ENCODE data around the gene CCNYL1. TPM values are rescaled to one million over a fixed set of nuclear protein-coding genes. Genes with fewer than 3 reads are reported as not detected.

CCNYL1 gene
- total and polyA plus RNA-seq, 2 donors, result 7.9 to 18.8 TPM

DNA sequence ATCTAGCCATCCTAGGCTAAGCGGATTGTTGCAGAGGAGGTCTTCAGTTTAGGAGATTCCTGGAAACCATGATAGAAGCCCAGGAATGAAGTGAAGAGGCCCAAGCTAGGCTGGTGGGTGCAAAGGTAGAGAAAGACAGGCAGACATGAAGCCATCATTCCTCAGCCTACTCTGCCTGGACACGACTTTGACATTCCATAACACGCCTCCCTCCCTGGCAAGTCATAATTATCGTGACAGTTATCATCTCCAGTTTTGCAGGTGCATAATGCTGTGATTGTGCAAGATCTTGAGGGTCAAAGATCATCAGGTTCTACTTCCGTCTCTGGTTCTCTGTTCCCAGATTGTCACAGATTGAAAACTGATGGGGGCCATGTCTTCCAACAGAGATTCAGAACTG lies 73.5 kb downstream of the CCNYL1 start:
- Histone ChIP-seq H3K4me1 (ENCODE audit: insufficient read depth) (no peaks in the 10 kb centered on the region), H3K36me3 (ENCODE audit: insufficient read depth) (no peaks in the 10 kb centered on the region), H3K4me3 (ENCODE audit: low read depth, low read length) (no peak overlapping the region), H3K27ac (ENCODE audit: low read depth) (no peak overlapping the region)
- DNase-seq (ENCODE audit: extremely low spot score), result no peak
- 83% methylated on average over 5 of the region's 5 CpGs for WGBS

DNA sequence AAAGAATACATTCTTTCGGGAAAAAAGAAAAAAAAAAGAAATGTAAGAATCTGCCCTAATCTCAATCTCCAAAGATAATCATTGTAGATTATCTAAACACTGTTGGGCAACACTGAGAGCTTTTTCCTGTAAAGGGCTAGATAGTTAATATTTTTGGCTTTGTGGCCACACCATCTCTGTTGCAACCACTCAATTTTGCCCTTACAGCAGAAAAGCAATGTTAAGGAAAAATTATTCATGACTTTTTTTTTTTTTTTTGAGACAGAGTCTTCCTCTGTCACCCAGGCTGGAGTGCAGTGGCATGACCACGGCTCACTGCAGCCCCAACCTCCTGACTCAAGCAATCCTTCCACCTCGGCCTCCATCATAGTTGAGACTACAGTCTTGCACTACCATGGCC lies 75.6 kb downstream of the CCNYL1 start:
- Histone ChIP-seq H3K4me3 (ENCODE audit: low read depth, low read length) (no peak overlapping the region), H3K27ac (ENCODE audit: low read depth) (no peak overlapping the region), H3K36me3 (ENCODE audit: insufficient read depth) (no peaks in the 10 kb centered on the region), H3K4me1 (ENCODE audit: insufficient read depth) (no peaks in the 10 kb centered on the region)
- WGBS, result 84% methylated on average over 3 of the region's 3 CpGs
- DNase-seq (ENCODE audit: extremely low spot score), result no peak

DNA sequence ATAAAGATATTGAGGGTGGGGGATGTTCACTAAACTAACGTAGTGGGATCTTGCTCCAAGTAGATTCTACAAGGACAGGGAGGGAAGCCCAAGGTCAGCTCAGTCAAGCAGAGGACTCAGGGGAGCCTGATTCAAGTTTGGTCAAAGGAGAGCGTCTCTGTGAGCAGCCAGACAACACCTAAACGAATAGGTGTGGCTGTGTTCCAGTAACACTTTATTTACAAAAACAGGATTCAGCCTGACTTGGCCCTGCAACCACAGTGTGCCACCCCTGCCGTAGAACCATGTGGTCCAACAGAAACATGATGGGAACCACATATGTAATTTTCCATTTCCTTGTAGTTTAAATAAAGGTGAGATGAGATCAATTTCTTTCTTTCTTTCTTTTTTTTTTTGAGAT lies 76.4 kb downstream of the CCNYL1 start:
- Histone ChIP-seq H3K4me3 (ENCODE audit: low read depth, low read length) (no peak overlapping the region), H3K27ac (ENCODE audit: low read depth) (no peak overlapping the region), H3K4me1 (ENCODE audit: insufficient read depth) (no peaks in the 10 kb centered on the region), H3K36me3 (ENCODE audit: insufficient read depth) (no peaks in the 10 kb centered on the region)
- 67% methylated on average over 4 of the region's 4 CpGs for WGBS
- DNase-seq (ENCODE audit: extremely low spot score), result no peak

DNA sequence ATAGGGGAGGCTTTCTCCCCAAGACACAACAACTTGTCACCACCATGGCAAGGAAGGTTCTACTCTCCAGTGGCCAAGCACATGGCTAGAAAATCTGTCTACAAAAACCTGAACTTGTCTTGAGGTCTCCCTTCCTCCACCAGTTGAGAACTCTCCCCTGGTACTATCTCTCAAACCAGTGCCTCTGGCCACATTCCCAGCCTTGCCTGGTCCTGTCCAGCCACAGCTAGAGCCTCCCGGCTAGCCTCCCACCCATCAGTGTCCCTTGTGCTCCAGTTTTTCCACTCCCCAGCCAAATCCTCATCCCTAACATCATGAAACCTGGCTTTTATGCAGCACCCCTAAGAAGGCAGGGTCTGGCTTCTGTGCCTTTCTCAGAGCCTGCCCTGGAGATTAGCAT lies 79.5 kb downstream of the CCNYL1 start:
- Histone ChIP-seq H3K36me3 (ENCODE audit: insufficient read depth) (no peaks in the 10 kb centered on the region), H3K27ac (ENCODE audit: low read depth) (no peak overlapping the region), H3K4me1 (ENCODE audit: insufficient read depth) (no peaks in the 10 kb centered on the region), H3K4me3 (ENCODE audit: low read depth, low read length) (no peak overlapping the region)
- DNase-seq (ENCODE audit: extremely low spot score), result no peak
- 76% methylated on average over 1 of the region's 1 CpG for WGBS

DNA sequence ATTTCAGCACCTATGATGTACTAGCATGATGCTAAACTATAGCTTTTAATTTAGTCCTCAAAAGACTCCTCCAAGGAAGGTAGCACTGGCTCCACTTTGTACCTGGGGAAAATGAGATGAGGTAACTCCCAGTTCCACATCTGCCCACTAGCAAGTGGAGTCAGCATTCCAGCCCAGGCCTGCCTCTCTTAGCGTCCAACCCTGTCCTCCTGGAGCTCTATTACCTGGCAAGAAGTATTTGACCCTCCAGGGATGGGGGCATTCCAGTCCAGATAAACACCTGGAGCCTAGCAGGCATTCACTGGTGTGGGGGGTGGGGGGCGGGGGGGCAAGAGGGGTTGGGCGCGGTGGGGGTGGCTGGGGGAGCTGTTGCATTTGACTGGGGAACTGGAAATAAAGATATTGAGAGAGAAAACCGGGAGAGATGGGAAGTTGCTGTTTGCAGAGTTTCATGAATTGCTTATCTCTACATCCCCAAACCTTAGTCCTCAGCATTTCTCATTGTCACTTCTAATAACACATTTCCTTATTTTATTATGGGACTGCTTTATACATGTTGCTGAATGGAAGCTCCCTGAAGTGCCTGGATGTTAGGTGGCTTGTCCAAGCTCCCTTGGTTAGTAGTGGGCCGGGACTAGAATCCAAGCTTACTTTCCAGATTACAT lies 80.3 kb downstream of the CCNYL1 start:
- H3K4me1 ChIP-seq (ENCODE audit: insufficient read depth), result no peaks in the 10 kb centered on the region
- no peak overlapping the region for H3K4me3 ChIP-seq (ENCODE audit: low read depth, low read length)
- WGBS, result 53% methylated on average over 6 of the region's 6 CpGs
- no peak overlapping the region for H3K27ac ChIP-seq (ENCODE audit: low read depth)
- DNase-seq (ENCODE audit: extremely low spot score), result no peak
- no peaks in the 10 kb centered on the region for H3K36me3 ChIP-seq (ENCODE audit: insufficient read depth)

DNA sequence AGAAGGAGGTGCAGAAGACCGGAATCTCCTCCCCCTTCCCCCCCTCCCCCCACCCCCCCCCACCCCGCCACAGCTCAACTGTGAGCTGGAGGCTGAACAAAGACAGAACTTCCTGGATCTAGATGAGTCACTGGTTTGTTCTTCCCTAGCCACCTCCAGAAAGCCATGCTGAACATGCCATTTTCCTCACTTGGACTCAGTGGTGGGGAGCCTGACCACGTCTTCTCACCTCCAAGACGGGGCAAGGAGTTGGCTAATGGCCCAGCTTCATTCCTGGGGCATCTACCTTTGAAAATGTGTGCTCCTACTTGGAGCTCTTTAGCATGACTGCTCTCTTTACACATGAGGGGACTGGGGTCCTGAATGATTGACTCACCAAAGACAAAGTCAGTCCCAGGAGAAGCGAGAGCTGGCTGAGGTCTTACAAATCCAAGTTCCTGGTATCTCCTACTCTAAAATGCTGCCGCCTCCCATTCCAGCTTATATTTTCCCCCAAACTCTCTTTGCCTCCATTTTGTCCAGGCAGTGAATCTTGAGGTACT lies 80.9 kb downstream of the CCNYL1 start:
- no peak overlapping the region for H3K4me3 ChIP-seq (ENCODE audit: low read depth, low read length)
- DNase-seq (ENCODE audit: extremely low spot score), result no peak
- H3K27ac ChIP-seq (ENCODE audit: low read depth), result no peak overlapping the region
- no peaks in the 10 kb centered on the region for H3K4me1 ChIP-seq (ENCODE audit: insufficient read depth)
- WGBS, result 54% methylated on average over 6 of the region's 6 CpGs
- no peaks in the 10 kb centered on the region for H3K36me3 ChIP-seq (ENCODE audit: insufficient read depth)

DNA sequence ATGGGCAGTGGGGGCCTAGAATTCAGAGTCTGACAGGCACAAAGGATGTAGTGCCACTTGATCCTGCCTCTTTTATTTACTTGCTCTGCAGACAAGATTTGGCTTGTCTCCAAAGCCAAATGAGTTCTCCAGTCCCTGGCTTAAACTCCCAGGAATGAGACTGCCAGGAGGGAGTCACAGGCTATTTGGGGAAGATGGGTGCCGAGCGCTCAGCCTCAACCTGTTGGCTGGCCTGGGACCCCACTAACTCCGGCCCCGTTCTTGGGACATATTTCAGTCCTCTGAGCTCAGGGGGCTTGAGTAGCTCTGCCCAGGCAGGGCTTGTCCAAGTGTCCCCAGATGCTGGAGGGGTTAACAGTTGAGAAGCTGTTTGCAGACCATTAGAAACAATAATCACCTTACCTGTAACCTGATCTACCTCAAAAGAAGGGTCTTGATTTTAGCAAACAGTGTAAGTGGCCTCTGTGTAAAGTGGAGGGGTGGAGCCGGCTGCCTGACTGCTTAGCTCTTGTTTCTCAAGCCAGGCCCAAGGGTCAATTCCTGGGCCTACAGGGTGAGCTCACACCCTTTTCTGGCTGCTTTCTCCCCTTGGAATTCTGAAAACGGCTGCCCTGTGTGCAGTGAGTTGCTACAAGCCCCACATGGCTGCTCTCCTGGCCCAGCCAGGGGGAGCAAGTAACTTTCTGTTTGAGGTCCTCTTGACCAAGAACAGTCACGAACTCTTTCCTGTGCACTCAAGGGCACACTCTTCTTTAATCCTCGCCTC lies 85.3 kb downstream of the CCNYL1 start:
- H3K4me3 ChIP-seq (ENCODE audit: low read depth, low read length), result no peak overlapping the region
- no peaks in the 10 kb centered on the region for H3K36me3 ChIP-seq (ENCODE audit: insufficient read depth)
- H3K27ac ChIP-seq (ENCODE audit: low read depth), result no peak overlapping the region
- no peak for DNase-seq (ENCODE audit: extremely low spot score)
- WGBS, result 63% methylated on average over 8 of the region's 8 CpGs
- H3K4me1 ChIP-seq (ENCODE audit: insufficient read depth), result no peaks in the 10 kb centered on the region

DNA sequence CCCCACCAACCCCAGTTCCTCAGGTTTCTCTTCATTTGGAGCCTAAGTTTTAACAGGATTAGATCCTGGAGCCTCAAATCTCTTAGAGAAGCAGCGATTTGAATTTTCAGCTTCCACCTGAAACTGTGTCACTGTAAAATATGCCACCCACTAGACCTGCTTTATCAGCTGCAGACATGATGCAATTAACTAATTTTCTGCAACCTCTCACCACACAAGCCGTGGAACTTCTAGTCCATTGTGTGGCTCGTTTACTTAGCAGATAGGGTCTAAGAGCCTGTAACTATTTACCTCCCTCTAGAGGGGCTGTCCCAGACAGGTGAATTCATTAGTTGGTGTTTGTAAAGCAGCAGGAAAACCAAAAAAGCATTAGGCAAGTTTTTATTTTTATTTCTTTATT lies 89.8 kb downstream of the CCNYL1 start:
- no peaks in the 10 kb centered on the region for H3K4me1 ChIP-seq (ENCODE audit: insufficient read depth)
- H3K4me3 ChIP-seq (ENCODE audit: low read depth, low read length), result no peak overlapping the region
- WGBS, result 26% methylated on average over 3 of the region's 3 CpGs
- DNase-seq (ENCODE audit: extremely low spot score), result no peak
- no peak overlapping the region for H3K27ac ChIP-seq (ENCODE audit: low read depth)
- H3K36me3 ChIP-seq (ENCODE audit: insufficient read depth), result no peaks in the 10 kb centered on the region

DNA sequence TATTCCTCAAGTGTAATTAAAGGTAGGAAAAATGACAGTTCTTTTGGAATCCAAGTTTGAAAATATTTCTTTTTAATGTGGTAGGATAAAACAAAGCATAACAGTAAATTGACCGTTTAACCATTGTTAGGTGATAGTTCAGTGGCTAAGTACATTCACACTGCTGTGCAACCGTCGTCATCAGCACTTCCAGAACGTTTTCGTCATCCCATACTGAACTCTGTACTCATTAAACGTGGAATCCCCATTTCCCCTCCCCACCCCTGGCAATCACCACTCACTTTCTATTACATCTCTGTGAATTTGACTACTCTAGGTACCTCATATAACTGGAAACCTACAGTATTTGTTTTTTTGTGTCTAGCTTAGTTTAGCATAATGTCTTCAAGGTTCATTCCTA lies 91.2 kb downstream of the CCNYL1 start:
- WGBS, result 72% methylated on average over 6 of the region's 6 CpGs
- DNase-seq (ENCODE audit: extremely low spot score), result no peak

More for the DNA sequence above, 91.2 kb downstream of the CCNYL1 start:
- no peak overlapping the region for H3K4me3 ChIP-seq (ENCODE audit: low read depth, low read length)
- no peaks in the 10 kb centered on the region for H3K4me1 ChIP-seq (ENCODE audit: insufficient read depth)
- no peak overlapping the region for H3K27ac ChIP-seq (ENCODE audit: low read depth)
- H3K36me3 ChIP-seq (ENCODE audit: insufficient read depth), result no peaks in the 10 kb centered on the region

Small RNA genes within 50 kb of the gene (small RNA-seq; reads per million reads assigned to genes)
- gene RF00019 (not detected), gene RNU6-664P (not detected)

Other genes starting within 250 kb of the CCNYL1 start
- gene CREB1, start 181.7 kb upstream of the CCNYL1 start, total RNA-seq, result 91.5 TPM
- 14.8 TPM for gene CREB1, start 181.7 kb upstream of the CCNYL1 start, polyA plus RNA-seq
- 27.3 TPM for gene METTL21A, start 86.2 kb upstream of the CCNYL1 start, total RNA-seq
- gene METTL21A, start 86.2 kb upstream of the CCNYL1 start, polyA plus RNA-seq, result 14.4 TPM
- gene FZD5, start 58.3 kb downstream of the CCNYL1 start, total RNA-seq, result 2.7 TPM
- gene FZD5, start 58.3 kb downstream of the CCNYL1 start, polyA plus RNA-seq, result 2.6 TPM